Activated effector memory CD4-positive, alpha-beta T cell treated with Interleukin-2 at 50 U/mL for 16 hours (primary cell): ENCODE results near the gene NEUROG3.
A peak's percentile ranks its signal among the peaks of the same experiment; 100 is the strongest.
"Not testable (repeated sequence)": the region's sequence is repeated elsewhere in the genome, so short reads cannot be mapped to it uniquely, and the experiment has no call there.

Experiments used
- DNase-seq: peaks from one replicate; pipeline ENCODE4 v3.0.0-alpha.2; 2020

NEUROG3 gene

DNA sequence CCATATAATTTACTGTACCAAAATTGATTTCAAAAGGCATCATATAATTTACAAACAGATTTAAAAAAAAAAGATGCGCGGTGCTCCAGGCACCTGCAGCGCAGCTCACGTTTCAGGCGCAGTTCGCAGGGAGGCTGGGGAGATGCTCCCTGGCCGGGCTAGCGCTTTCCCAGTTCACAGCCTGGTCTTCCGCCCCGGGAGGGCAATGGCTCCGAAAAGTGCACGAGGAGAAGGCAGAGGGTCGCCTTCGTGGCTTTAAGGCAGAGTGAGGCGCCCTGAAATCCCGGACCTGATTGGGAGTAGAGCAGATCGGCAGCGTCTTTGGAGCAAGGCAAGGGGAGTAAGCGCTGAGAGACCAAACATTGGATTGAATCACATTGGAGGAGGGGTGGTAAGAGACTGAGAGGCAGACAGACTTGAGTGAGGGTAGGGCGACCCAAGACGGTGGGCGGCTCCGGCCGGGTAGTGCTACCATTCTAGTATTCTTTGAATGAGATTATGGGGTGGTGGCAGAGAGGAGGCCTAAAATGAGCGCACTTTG is 1.5 kb downstream of the NEUROG3 start:
- no peak for DNase-seq

DNA sequence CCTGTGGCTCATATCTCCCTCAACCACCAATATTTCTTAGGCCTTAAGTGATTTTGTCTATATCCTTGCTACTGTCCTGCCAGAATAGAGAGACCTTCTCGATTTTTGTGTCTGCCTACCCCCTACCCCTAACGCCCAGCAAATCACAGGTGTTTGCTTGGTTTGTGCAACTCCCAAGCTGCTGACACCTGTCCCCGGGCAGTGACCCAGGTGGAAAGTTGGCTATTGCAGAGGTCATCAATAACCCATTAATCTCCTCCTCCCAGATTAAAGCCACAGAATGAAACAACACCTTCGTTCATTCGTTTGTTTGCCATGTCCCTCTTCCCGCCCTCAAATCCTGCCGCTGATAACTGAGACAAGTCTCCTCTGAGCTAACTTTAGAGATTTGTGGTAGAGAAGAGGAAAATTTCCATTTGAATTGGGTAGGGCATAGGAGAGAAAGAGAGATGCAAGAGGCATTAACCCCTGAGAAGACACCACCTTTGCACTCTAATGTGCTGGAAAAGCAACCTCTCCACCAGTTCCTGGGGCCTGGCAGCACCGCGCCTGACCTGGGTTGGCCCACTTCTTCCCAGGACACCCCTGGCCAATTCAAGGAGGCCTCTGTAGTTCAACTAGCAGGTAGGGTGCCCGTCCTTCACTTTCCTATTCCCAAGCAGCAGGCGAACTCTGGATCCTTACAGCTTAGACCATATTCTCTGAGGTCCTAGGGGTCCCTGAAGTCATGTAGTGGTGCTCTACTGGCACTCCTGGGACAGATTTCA is 3.0 kb downstream of the NEUROG3 start:
- no peak for DNase-seq

DNA sequence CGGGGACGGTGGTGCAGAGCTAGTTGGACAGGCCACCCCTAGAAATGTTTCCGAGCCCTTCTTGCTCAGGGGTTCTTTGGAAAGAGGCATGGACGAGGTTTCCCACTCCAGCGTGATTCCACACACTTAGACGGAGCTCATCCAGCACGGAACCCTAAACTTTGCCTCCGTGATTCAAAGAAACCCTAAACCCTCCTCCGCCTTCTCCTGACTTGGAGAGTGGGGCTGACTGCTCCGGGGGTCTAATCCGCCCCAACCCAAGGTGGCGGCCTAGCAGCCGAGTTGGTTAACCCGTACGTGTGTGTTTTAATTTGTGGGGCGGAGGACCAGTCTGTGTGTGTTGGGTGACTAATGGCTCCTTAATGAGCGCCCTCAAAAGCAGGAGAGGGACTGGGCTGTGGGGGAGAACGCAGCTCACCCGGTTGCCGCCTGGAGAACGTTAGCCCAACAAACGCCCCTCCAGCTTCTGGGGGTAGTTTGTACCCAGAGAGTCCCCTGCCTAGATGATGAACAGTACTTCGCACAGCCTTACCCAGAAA is 3.8 kb downstream of the NEUROG3 start:
- DNase-seq, result no peak

DNA sequence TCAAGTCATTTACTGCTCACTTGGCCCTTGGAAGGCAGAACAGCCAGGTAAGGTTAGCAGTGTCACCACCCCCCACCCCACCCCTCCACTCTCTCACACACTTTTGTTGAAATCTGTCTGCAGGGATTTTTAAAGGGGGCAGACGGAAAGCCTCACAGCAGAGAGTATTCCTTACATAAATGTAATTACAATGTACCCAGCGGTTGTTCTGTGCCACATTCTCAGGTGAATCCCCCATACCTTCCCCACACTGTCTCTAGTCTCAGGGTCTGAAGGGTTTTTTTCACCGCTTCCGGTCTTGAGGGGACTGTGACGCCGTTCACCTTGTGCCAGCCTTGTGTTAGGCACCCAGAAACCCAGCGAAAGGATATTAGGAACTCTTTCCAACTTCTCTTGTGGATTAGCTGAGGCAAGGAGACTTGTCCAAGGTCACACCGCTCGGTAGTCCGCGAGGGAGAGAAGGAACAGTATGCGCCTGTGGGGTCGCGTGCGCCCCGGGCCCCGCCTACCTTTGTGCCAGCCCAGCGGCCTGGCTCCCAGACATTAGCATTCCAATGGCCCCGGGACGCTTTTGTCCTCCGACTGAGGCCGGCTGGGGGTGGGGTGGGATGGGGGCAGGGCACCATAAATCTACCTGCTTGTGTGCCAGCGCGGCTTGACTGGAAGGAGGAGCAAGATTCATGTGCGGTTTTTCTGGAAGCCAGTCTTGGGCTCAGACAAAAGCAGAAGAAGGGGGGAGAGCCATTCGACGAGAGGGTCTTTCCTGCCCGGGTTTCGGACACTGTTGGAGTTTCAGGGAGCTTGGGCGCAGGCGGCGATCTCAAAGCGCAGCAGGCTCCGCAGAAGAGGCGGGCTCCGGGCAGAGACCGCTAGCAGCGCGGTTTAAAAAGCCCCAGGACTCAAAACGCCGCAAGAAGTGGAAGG is 4.5 kb downstream of the NEUROG3 start:
- DNase-seq, result no peak

DNA sequence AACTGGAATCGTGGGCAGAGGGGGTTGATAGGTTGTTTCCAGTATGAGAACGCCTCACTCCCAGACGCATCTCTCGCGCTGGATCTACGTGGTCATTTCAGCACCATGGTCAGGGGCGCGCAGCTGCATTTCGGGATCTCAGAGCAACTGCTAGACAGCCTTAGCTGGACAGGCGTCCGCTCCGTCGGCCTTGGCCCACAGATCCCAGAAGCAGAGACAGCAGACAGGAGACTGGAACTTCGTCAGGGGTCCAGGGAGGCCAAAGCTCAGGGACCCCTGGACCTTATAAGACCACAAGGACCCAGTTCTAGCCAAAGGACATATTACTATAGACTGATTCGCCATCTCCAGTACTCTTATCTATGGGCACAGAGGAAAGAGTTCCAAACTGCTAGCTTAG is 5.3 kb downstream of the NEUROG3 start:
- DNase-seq, result no peak

DNA sequence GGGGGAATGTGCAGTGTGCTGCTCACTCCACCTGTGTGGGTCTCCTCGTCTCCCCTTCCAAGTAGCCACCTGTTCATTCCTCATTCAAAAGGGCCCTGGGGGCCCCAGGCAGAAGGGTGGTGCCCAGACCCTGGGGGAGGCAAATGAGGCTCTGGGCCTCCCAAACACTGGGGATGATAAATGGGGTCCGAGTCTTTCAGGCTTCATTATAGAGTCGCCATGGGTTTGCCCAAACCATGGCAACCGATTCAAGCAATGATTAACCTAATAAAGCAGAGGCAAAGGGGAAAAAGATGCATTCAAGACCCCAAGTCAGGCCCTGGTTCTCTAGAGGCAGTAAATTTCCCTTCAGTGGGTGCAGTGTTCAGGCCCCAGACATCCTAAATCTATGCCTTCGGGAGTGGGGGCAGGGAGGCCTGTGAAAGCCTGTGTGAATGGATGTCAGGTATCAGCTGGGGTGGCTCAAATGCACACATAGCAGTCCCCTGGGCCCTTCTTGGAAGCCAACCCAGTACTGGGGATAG is 10.4 kb downstream of the NEUROG3 start:
- no peak for DNase-seq

DNA sequence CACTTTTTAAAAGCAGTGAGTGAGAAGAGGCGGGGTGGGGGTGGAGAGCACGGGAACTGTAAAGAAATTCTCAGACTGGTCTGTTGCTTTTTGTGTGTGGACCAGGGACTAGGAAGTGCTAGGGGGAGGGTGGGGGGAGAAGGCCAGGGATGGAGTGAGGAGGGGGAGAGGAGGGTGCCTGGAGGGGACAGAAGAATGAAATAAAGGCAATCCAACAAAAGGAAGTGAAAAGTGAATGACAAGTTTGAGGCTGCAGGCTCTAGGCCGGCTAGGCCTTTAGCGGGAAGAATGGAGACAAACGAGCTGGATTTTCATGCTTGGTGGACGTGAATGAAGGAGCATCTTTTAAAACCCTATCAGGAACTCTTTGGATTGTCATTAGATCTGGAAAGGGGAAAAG is 13.7 kb downstream of the NEUROG3 start:
- DNase-seq, result no peak

DNA sequence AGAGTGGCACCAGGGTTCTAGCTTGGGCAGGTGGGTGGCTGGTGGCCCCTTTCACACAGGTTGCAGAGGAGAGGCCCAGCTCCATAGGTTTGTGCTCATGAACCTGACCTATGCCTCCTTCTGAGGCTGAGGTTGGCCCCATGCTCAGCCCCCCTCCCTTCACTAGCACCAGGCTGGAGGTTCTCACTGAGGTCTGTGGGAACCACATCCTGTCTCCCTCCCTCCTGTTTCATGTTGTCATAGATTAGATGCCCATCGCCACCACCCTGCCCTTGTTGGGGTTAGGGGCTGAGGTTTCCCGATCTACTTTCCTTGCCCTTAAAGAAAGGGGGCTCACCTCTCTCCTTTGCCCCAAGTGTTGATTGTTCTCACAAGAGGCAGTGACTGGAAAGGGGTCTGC is 14.7 kb downstream of the NEUROG3 start:
- DNase-seq, result peak; percentile 21

DNA sequence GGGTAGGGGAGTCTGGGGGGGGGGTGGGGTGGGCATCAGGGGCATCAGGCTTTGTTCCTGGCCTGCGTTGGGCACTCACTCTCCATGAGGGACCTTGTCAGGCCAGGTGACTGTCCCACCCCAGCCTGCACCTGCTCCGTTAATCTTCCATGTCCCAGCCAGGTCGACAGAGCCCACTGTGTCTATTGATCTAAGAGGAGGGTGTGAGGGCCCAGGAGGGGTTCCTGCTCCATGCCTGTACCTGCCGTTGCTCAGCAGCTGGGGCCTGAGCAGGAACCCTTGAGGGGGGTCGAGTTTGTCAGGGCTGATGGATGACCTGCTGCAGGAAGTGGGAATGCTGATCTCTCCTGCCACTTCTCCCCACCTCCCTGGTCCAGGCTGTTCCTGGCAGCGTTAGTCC is 18.6 kb downstream of the NEUROG3 start:
- no peak for DNase-seq

DNA sequence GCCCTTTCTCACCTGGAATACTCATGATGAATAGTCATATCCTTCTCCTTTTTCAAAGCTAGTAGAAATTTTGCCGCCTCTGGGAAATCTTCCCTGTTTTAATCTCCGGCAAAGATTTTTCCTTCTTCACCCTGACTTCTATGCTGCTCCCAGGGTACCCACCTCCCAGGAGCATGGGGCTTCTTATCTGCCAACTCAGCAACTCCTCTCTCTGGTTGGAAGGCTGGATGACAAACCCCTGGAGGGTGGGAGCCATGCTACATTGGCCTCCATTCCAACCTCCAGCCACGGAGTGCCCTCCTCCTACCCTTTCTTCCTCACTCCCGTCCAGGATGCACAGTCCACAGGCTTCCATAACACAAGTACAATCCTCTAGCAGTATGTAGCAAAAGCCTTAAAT is 19.9 kb downstream of the NEUROG3 start:
- DNase-seq, result no peak

DNA sequence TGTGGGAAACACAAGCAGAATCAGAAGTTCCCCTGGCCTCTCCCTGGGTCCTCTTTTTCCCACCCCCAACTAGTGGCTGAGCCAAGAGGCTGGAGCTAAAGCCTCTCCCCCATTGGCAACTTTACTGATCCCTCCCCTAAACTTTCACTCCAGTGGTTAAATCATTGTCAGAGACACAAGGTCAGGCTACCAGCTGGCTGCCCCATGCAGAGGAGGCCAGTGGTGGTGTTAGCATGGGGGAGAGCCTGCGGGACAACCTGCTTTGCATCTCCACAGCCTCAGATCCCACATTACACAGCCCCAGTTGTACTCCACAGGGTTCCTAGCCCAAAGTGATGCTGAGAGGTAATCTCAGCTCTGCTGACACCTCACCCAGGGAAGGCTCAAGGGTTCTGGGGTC is 21.0 kb downstream of the NEUROG3 start:
- DNase-seq, result no peak

DNA sequence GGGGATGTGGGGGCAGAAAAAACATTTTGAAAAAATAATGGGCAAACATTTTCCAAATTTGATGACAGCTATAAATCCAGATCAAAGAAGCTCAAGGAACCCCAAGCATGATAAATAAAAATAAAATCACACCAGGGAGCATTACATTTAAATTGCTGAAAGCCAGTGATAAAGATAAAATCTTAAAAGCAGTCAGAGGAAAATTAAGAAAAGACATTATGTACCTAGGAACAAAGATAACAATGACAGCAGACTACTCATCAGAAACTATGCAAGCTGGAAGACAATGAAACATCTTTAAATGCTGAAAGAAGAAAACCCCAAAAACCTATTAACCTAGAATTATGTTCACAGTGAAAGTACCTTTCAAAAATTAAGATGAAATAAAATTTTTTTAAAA is 23.3 kb downstream of the NEUROG3 start:
- no peak for DNase-seq

DNA sequence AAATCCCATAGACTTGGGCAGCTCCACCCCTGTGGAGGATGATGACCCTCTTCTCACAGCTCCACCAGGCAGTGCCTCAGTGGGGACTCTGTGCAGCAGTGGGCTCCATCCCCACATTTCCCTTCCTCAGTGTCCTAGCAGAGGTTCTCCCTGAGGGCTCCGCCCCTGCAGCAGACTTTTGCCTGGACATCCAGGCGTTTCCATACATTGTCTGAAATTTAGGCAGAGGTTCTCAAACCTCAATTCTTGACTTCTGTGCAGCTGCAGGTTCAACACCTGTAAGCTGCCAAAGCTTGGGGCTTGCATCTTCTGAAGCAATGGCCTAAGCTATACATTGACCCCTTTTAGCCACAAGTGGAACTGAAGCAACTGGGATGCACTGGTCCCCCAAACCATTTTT is 31.8 kb downstream of the NEUROG3 start:
- no peak for DNase-seq

DNA sequence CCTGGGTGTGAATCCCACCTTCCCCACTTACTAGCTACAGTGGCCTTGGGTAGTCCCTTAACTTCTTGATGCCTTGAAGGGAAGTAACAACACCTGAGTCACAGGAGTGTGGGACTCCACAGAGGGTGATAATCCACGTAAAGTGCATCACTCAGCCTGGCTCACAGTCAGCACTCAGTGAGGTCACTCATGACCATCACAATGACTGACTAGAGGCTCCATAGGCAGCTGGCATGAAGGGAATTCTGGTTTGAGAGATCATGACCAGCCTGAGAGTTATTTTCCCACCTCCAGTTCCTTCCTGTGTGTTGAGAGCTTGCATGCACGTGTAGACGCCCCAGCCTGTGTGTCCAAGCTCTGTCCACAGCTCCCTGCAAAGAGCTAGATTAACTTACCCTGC is 34.8 kb downstream of the NEUROG3 start:
- no peak for DNase-seq

DNA sequence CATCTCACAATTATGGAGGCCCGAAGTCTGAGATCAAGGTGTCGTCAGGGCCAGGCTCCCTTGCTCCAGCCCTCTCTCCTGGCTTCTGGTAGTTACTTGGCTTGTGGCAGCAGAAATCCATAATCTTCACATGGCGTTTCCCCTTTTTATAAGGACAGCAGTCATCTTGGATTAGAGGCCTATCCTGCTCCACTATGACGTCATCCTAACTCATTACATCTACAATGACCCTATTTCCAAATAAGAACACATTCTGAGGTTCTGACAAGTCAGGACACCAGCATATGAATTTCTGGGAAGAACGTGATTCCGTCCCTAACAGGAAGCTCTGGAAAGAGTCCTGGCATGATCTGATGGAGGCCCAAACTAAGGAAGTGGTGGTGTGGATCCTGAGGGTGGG is 35.8 kb downstream of the NEUROG3 start:
- no peak for DNase-seq

DNA sequence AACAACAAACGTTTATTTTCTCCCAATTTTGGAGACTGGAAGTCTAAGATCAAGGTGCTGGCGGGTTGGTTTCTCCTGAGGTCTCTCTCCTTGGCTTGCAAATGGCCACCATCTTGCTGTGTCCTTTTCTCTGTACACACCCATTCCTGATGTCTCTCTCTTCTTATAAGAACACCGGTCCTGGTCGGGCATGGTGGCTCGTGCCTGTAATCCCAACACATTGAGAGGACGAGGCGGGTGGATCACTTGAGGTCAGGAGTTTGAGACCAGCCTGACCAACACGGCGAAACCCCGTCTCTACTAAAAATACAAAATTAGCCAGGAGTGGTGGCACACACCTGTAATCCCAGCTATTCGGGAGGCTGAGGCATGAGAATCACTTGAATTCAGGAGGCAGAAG is 36.7 kb downstream of the NEUROG3 start:
- DNase-seq, result not testable (repeated sequence)

DNA sequence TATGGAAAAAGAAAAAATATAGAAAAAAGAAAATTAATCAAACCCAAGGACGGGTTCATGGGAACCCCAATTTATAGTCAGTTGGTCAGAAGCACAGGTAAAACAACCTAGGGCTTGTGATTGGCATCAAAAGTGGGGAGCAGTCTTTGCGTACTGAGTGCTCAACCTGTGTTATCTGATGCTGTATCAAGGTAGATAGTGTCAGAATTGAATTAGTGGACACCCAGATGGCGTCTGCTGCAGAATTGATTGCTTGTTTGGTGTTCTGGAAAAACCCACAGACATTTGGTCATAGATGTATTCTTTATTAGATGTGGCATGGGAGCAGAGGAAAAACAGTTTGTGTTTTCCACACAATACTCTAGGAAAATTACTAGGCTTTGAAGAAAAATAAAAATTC is 39.6 kb downstream of the NEUROG3 start:
- no peak for DNase-seq

DNA sequence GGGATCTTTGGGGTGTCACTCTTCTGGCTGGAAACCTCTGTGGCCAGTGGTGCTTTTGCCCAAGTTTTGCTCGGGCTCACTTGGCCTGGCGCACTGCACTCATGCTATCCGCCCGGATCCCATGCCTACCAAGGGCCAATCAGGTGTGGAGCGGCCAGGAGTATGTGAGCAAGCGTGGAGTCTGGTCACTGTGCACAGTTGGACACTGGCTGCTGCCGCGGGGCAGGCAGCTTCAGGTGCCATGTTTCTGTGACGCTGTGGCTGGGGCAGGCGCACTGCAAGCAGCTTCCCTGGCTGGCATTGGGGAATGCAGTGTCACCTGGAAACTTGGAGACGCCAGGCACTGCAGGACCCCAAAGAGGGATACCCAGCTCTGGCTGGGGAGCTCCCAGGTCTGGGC is 45.3 kb downstream of the NEUROG3 start:
- DNase-seq, result no peak
